Stimulated activated CD4-positive, alpha-beta T cell treated with anti-CD3 and anti-CD28 coated beads, Interleukin-2, amount 100 ng/mL, for 24 hours (primary cell): ENCODE measurements around the gene XAB2.

Experiments used
- DNase-seq, 2 donors: peaks; one replicate each; pipeline ENCODE4 v3.0.0-alpha.2; 2020

XAB2 gene

DNA sequence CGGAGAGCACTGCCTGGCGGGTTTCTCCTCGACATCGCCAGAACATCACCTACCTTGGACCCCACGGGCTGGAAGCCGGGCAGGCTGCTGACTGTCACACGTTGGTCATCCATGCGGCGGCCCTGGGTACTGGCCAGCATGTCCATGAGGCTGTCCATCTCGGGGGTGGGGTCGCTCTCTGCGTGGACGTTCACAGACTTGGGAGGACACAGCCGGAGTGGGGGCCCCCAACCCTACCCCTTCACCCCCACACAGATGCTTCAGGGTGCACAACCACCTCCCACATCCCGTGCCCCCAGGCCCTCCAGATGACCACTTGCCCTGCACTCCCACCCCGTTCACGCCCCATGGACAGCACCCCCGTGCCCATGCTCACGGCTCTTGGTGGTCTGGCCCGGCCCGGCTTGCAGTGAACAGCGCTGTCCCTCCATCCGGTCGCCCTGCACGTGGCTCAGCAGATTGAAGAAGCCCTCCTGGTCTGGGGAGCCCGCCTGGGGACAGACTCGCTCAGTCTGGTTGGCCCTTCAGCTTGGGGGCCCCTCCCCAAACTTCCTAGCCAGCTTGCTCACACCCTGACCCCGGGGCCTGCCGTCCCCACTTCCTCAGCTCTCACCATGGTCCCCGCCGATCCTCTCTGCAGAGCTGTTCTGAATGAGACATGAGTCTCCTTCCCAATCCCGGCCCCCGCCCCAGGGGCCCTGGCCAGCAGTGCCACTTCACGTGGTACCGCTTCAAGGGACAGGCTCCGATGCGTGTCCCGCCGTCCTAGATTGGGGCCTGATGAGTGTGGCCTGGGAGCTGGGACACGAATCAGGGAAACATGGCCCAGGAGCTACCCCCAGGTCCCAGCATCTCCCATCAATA is 3.2 kb upstream of the XAB2 start:
- no peak for DNase-seq

- no peak for DNase-seq
Observed at GRCh38 chr19:7631577-7631976, 2.2 kb upstream of the XAB2 start.

DNA sequence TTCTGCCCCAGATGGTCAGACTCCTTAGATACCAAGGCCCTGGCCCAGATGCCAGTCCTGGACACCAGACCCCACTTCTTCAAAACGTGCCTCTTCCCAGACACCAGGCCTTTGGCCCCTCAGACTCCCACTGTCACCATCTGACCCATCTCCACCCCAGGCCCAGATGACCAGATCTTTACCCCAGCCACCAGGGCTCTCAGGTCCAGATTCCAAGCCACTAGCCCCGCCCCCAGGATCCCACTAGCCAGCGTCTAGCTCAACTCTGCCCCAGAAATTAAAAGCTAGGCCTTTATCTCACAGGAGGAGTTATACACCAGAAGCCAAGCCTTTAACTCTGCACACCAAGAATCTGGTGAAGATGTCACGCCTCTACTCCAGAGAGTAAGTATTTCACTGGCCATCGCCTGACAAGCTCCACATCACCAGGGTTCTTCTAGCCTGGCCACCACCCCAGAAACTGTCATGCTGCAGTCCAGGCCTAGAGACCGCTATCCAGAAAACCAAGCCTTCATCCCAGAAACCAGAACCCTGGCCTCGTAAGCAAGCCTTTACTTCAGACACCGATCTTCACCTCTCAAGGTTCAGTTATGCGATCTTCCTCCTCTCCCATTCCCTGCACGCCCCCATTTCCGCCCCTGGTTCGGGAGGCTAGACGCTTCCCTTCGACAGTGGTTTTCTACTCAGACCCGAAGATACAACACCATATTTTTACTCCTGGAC is 595 bp downstream of the XAB2 start:
- DNase-seq, result no peak

- no peak for DNase-seq
Observed at GRCh38 chr19:7627166-7627565, 2.2 kb downstream of the XAB2 start.

DNA sequence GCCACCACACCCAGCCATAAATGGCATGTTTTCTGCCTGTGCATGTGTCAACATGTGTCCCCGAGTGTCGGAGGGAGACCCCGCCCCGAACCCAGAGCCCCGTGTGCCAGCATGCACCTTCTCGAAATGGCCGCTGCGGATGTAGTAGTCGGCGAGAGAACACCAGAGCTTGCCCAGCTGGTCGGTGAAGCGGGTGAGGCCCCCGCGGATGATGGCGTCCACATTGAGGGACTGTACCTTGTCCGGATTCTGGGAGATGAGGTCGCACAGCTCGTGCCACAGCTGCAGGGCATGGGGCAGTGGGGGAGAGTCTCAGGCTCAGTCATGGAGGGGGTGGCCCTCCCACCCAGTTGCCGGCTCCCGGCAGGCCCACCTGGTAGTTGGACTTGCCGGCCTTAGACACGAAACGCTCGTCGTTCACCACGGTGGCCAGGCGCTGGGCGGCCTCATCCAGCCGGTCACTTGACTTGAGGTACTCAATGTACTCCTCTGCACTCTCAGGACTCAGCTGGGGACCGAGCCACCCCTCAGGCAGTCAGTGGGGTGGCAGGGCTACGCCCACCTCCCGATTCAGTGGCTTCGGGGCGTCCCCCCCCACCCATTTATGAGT is 3.5 kb downstream of the XAB2 start:
- DNase-seq, result no peak

DNA sequence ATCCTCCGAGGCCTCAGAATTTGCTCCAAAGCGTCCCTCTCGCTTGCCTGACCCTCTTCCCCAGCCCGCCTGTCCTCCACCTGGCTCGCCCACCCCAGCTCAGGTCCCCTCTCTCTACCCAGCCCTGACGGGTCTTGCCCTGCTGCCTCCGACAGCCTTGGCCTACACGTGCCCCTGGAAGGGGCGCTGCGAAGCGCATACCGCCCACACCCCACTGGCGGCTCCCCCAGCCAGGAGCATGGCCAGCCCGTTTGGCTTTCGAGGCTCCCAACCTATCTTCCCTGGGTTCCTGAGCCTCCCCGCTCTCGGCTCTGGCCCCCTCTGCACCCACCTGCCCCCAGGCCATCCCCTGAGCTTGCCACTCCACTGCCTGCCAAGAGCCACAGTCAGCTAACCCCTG is 4.5 kb downstream of the XAB2 start:
- no peak for DNase-seq

- DNase-seq, result no peak
Observed at GRCh38 chr19:7623725-7624603, 5.4 kb downstream of the XAB2 start.

- DNase-seq, result no peak
Observed at GRCh38 chr19:7622933-7623685, 6.2 kb downstream of the XAB2 start.

DNA sequence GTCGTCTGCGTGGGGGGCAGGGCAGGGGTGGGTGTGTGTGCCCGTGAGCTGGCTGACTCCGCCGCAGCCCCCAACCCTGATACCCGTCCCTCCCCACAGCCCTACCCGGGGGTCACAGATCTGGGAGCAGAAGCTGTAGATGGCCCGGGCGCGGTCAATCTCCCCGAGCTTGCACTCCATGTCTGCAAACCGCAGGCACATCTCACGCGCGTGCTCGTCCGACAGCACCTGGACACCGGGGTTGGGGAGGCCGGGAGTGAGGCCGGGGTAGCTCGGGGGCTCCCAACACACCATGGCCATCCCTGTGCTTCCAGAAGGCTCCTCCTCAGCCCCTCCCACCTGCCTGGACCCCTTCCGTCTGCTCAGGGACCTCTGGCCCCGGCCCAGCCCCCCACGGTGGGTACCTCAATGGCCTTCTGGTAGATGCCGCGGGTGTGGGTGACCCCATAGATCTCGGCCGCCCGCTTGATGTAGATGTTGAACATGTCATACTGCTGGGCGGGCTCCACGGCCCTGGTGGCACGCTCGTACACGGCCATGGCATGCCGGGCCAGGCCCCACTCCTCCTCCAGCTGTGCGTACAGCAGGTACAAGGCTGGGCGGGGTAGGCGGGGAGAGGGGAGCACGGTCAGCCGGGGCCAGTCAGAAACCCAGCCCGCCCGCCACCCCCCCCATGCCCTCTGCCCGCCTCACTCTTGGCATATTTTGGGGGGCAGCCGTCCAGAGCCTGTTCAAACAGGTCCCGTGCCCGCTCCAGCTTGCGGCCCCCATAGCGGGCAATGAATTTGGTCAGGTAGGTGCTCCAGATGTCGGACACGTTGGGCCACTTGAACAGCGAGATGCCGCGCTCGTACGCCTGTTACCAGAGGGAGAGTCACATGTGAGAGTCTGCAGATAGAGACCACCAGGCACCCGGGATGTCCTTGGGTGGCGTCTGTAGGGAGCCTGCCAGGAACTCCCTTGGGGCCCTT is 8.6 kb downstream of the XAB2 start:
- DNase-seq, result no peak

DNA sequence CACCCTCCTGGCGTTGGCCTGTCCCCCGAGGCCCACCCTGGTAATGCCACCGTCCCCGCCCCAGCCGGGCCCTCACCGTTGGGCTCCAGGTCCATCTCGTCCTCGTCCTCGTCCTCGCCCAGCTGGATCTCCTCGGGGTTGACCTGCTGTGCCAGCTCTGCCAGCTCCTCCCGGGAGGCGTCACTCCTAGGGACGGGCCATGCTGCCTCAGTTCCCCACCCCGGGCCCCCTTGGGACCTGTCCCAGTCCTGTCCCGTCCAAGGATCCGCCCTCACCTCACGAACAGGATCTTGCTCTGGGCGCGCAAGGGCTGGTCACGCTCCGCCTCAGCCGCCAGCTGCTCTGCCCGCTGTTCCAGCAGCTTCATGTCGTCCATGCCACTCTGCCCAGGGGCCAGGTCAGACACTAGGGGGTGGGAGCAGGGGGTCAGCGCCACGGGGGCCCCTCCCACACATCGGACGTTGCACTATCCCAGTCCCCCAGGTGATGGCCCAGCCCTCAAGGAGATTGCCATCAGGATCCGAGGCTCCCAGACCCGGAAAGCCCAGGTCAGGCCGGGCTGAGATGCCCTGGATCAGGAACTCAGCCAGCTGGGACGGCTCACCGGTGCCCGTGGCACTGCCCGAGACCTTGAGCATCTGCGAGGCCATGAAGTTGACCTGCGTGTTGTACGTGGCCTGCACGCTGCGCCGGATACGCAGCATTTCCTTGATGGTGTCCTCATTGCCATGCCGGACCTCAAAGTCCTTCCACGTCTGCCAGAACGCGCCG is 9.5 kb downstream of the XAB2 start:
- no peak for DNase-seq

- DNase-seq, result no peak
Observed at GRCh38 chr19:7618771-7619510, 10.4 kb downstream of the XAB2 start.

GRCh38 chr19:7618348-7618747 is 11.0 kb downstream of the XAB2 start:
- no peak for DNase-seq

DNA sequence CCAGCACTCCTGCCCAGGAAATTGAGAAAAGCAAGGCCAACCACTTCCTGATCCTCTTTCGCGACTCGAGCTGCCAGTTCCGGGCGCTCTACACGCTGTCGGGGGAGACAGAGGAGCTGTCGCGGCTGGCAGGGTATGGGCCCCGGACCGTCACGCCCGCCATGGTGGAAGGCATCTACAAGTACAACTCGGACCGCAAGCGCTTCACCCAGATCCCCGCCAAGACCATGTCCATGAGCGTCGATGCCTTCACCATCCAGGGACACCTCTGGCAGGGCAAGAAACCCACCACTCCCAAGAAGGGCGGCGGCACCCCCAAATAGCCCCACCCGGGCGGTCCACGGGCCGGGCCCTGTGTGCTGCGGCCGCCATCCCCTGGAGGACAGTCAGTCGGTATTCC is 11.6 kb downstream of the XAB2 start:
- no peak for DNase-seq

DNA sequence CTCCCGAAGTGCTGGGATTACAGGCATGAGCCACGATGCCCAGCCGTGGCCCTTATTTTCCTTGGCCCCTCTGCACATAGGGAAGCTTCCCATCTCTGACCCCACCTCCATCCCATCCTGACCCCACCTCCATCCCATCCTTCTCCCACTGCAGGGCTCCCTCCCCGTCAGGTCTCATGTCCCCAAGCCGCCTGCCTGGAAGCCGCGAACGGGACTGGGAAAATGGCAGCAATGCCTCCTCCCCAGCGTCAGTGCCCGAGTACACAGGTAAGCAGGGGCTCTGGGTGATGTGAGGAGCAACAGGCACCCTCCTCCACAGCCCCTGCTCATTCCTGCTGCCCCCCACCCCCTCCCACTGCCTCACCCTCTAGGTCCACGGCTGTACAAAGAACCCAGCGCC is 12.2 kb downstream of the XAB2 start:
- no peak for DNase-seq

DNA sequence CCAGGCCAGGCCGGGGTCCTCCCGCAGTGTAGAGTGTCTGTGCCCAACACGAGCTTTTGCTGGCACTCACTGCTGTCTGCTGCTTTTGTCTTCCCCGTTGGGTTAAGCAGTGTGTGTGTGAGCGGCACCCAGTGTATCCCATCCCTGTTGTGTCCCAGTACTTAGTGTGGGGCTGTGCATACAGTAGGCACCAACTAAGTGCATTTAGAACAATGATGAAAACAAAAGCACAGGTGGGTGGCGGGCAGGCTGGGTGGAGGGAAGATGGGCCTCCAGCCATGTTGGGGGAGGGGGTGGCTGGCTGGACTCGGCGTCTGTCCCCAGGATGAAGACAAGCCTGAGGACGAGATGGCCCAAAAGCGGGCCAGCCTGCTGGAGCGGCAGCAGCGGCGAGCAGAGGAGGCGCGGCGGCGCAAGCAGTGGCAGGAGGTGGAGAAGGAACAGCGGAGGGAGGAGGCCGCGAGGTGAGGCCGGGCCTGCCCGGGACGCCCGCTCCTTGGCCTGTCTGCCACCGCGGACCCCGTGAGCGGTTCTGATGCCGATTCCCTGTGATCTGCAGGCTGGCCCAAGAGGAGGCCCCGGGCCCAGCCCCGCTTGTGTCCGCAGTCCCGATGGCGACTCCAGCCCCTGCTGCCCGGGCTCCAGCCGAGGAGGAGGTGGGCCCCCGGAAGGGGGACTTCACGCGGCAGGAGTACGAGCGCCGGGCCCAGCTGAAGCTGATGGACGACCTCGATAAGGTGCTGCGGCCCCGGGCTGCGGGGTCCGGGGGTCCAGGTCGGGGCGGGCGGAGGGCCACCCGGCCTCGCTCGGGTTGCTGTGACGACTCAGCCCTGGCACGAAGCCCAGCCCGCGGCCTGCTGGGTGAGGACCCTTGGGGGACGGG is 14.2 kb downstream of the XAB2 start:
- no peak for DNase-seq

- DNase-seq, result no peak
Observed at GRCh38 chr19:7612282-7613274, 16.8 kb downstream of the XAB2 start.
